Vagina (tissue), 2 donors: Measurements from ENCODE around the gene NBL1.

ENCODE experiments used
- CTCF ChIP-seq, 3 experiments: fragments of 450-650 bp in 2 of 3; fragments of 200-600 bp in 1 of 3; sonication (generic) in 1 of 3; IDR thresholded peaks; one replicate each; pipeline ENCODE4 v1.5.1; 2017 to 2019; ENCODE audit warnings: antibody characterized with exemption in 3 of 3, mild to moderate bottlenecking in 2 of 3, moderate library complexity in 2 of 3
- POLR2A ChIP-seq, 2 donors: fragments of 450-650 bp; IDR thresholded peaks; one replicate each; pipeline ENCODE4 v1.6.1; 2017; ENCODE audit warnings: antibody characterized with exemption in 2 of 2, mild to moderate bottlenecking in 2 of 2, moderate library complexity in 2 of 2
- POLR2AphosphoS5 ChIP-seq, 2 donors: sonication (generic); formaldehyde crosslinking; IDR thresholded peaks; one replicate each; pipeline ENCODE4 v1.9.0; 2017; ENCODE audit warnings: antibody characterized with exemption in 2 of 2, mild to moderate bottlenecking in 2 of 2, low read depth in 1 of 2; ENCODE audit not compliant: insufficient read depth in 1 of 2

DNA sequence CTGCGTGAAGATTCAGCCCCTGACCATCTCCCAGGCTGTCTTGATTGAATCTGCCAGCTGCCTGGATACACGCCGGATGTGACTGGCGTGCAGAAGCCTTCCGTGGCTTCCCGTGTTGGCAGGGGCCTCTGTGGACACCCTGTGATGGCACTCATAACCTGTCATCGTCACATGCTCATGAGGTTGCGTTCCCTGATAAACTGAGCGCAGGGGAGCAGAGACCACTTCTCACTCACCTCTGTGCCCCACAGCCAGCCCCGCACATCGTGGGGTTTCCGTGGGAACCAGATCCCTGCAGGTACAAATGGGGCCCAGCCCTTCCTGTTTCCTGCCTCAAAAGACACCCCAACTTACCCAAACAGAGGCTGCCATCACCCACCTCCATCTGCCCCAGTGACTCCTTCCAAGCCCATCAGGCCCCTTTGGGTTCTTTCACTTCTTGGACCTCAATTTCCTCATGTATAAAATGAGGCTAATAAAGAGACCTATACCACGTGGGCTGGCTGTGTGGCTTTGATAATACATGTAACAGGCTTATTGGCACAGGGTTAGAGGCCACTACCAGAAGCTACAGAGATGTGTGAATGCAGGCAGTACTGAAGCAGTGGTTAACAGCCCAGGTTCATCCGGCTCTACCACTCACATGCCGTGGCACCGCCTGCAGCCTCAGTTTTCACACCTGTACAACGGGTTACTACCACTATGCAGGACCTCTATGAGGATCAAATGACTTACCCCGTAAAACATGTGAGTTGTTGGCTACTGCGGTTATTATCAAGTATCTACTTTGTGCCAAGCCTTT is 44.1 kb downstream of the NBL1 start:
- TF ChIP-seq CTCF (IDR thresholded peaks at IDR 0.05), result no peak
- TF ChIP-seq POLR2AphosphoS5 (IDR thresholded peaks at IDR 0.05; ENCODE audit: insufficient read depth in 1 of 2, low read depth in 1 of 2), result no peak
- TF ChIP-seq POLR2A (IDR thresholded peaks at IDR 0.05), result no peak
